ENCODE measurements around the gene ZNF74.

GRCh38 chr22:20430101-20430719, 36.3 kb downstream of the ZNF74 start:
- TF ChIP-seq POLR2A (IDR thresholded peaks at IDR 0.05; ENCODE audit: low read depth) (no peak), CTCF (IDR thresholded peaks at IDR 0.05) (no peak), POLR2AphosphoS5 (IDR thresholded peaks at IDR 0.05) (no peak), EP300 (IDR thresholded peaks at IDR 0.05) (no peak)
